Testis (tissue), 2 donors: ENCODE results near the gene NKX6-2.

ENCODE experiments used
- CTCF ChIP-seq, 3 experiments: fragments of 450-650 bp in 2 of 3; fragments of 200-600 bp in 1 of 3; sonication (generic) in 1 of 3; IDR thresholded peaks; one replicate each; pipeline ENCODE4 v1.5.1; 2016 to 2019; ENCODE audit warnings: antibody characterized with exemption in 3 of 3, mild to moderate bottlenecking in 2 of 3, moderate library complexity in 1 of 3
- POLR2A ChIP-seq: fragments of 450-650 bp; IDR thresholded peaks from one replicate; pipeline ENCODE4 v1.6.1; 2017; ENCODE audit warnings: antibody characterized with exemption, mild to moderate bottlenecking, moderate library complexity

DNA sequence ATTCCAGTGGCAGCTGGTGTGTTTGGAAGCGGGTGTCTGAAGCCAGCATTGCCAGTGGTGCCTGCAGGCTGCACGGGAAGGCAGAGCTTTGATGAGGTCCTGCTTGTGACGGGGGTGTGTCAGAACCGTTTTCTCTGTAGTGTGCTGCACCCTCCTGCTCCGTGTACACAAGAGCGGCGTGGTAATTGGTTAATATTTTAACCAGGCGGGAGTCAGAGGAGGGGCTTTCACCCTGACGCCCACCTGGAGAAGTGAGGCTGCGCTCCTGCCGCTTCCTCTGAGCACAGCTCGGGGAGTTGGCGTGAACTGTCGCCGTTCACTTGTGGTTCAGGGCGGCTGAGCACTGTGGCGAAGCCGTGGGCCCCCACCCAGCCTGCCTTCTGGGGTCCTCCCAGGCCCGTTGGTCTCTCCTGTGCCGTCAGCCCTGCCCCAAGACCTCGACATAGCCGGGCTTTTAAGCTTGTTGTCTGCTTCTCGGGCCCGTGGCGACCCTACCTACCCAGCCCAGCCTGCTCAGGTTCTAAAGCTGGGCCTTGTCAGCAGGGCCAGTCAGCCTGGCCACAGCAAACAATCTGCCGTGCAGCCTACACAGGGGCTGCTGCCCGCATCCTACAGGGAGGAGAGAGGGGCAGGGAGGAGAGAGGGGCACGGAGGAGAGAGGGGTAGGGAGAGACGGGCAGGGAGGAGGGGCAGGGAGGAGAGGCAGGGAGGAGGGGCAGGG, 11.6 kb downstream of the NKX6-2 start:
- TF ChIP-seq CTCF (IDR thresholded peaks at IDR 0.05) (no peak), POLR2A (no peak)
